SK-N-SH (cell line): ENCODE data around the gene TMEM63C. TPM values are rescaled to one million over a fixed set of nuclear protein-coding genes. Genes with fewer than 3 reads are reported as not detected.

Experiments used
- CTCF ChIA-PET: fragments of 300-600, 350-600 bp; formaldehyde crosslinking; extraction: SDS; loops from one replicate; lab custom pipeline; 2021; lab: Yijun Ruan, JAX
- POLR2A ChIA-PET: fragments of 350-600 bp; sonication (Branson Sonifier 250); formaldehyde crosslinking; extraction: SDS; loops from one replicate; lab custom pipeline; 2020; ENCODE audit warnings: antibody characterized with exemption, inconsistent platforms; lab: Yijun Ruan, JAX
- DNase-seq: peaks from one replicate; pipeline ENCODE4 v3.0.0; 2012
- H2AFZ ChIP-seq: fragments of 200-600 bp; sonication (generic); 2 replicates; pipeline ENCODE4 v1.8.1; 2016; ENCODE audit warnings: antibody characterized with exemption, mild to moderate bottlenecking, low read depth
- H3F3A ChIP-seq: fragments of 200-600 bp; sonication (generic); replicated peaks from 2 replicates; pipeline ENCODE3; 2016; ENCODE audit warnings: antibody characterized with exemption, mild to moderate bottlenecking; ENCODE audit not compliant: insufficient read depth
- H3K27ac ChIP-seq, 2 experiments: fragments of 200-500 bp in 1 of 2; fragments of 200-600 bp in 1 of 2; sonication (Bioruptor generic) in 1 of 2; sonication (generic), shearing (Covaris generic) in 1 of 2; 2 replicates each; pipeline versions ENCODE4 v1.5.1 to v1.6.1; 2014 to 2016; ENCODE audit warnings: low read depth in 2 of 2, inconsistent platforms in 1 of 2, low read length in 1 of 2, mild to moderate bottlenecking in 1 of 2, mixed read lengths in 1 of 2
- H3K27me3 ChIP-seq: fragments of 200-600 bp; sonication (generic), shearing (Covaris generic); 2 replicates; pipeline ENCODE4 v1.6.1; 2016; ENCODE audit warnings: mixed run types; ENCODE audit not compliant: insufficient read depth
- H3K36me3 ChIP-seq, 2 experiments: fragments of 200-500 bp in 1 of 2; fragments of 200-600 bp in 1 of 2; sonication (Bioruptor generic) in 1 of 2; sonication (generic) in 1 of 2; replicated peaks in 1 of 2; 2 replicates each; pipeline versions ENCODE3 to v1.5.1; 2014 to 2016; ENCODE audit warnings: low read length in 1 of 2, mild to moderate bottlenecking in 1 of 2; ENCODE audit not compliant: insufficient read depth in 2 of 2, control insufficient read depth in 1 of 2
- H3K4me1 ChIP-seq, 2 experiments: fragments of 200-500 bp in 1 of 2; fragments of 200-600 bp in 1 of 2; sonication (Bioruptor generic) in 1 of 2; sonication (generic), shearing (Covaris generic) in 1 of 2; 2 replicates each; pipeline versions ENCODE4 v1.5.1 to v1.6.1; 2014 to 2016; ENCODE audit warnings: low read depth in 1 of 2, low read length in 1 of 2, mixed run types in 1 of 2; ENCODE audit not compliant: insufficient read depth in 2 of 2, control insufficient read depth in 1 of 2
- H3K4me2 ChIP-seq: fragments of 200-600 bp; sonication (generic), shearing (Covaris generic); 2 replicates; pipeline ENCODE4 v1.6.1; 2017; ENCODE audit warnings: mixed run types
- H3K4me3 ChIP-seq, 2 experiments: fragments of 200-500 bp in 1 of 2; fragments of 200-600 bp in 1 of 2; sonication (Bioruptor generic) in 1 of 2; sonication (generic), shearing (Covaris generic) in 1 of 2; 2 replicates each; pipeline versions ENCODE4 v1.5.1 to v1.8.1; 2014 to 2016; ENCODE audit warnings: low read depth in 2 of 2, inconsistent platforms in 1 of 2, low read length in 1 of 2, mild to moderate bottlenecking in 1 of 2, mixed read lengths in 1 of 2, moderate library complexity in 1 of 2
- H3K79me2 ChIP-seq: fragments of 200-600 bp; sonication (generic); 2 replicates; pipeline ENCODE4 v1.8.1; 2017; ENCODE audit warnings: mild to moderate bottlenecking; ENCODE audit not compliant: insufficient read depth
- H3K9ac ChIP-seq: fragments of 200-600 bp; sonication (generic); 2 replicates; pipeline ENCODE4 v1.6.1; 2017; ENCODE audit warnings: mixed run types
- H3K9me2 ChIP-seq: fragments of 200-600 bp; sonication (generic); 2 replicates; pipeline ENCODE4 v1.6.1; 2017; ENCODE audit warnings: mixed run types
- H3K9me3 ChIP-seq: fragments of 200-600 bp; sonication (generic); 2 replicates; pipeline ENCODE4 v1.6.1; 2017; ENCODE audit warnings: mixed run types, mild to moderate bottlenecking, moderate library complexity
- H4K20me1 ChIP-seq: fragments of 200-600 bp; sonication (generic); 2 replicates; pipeline ENCODE4 v1.6.1; 2017; ENCODE audit warnings: mild to moderate bottlenecking, mixed run types; ENCODE audit not compliant: insufficient read depth
- ELF1 ChIP-seq: IDR thresholded peaks from 2 replicates; pipeline ENCODE4 v1.4.0; 2012
- EP300 ChIP-seq, 2 experiments: IDR thresholded peaks; 2 replicates each; pipeline versions ENCODE4 v1.4.0 to v1.6.1; 2012; ENCODE audit warnings: borderline replicate concordance in 1 of 2, low read depth in 1 of 2, low read length in 1 of 2
- EZH2phosphoT487 ChIP-seq: fragments of 200-600 bp; sonication (generic); IDR thresholded peaks from 2 replicates; pipeline ENCODE4 v1.6.1; 2017; ENCODE audit warnings: low read depth, mixed run types, mild to moderate bottlenecking, antibody characterized with exemption, moderate library complexity, borderline replicate concordance
- FOXJ3 ChIP-seq: sonication (generic); formaldehyde crosslinking; IDR thresholded peaks from 2 replicates; pipeline ENCODE4 v1.5.1; 2020; ENCODE audit warnings: mild to moderate bottlenecking, missing genetic modification reagents
- GABPA ChIP-seq: IDR thresholded peaks from 2 replicates; pipeline ENCODE4 v1.4.0; 2012; ENCODE audit warnings: low read depth, mild to moderate bottlenecking
- GATA2 ChIP-seq: sonication (generic); formaldehyde crosslinking; IDR thresholded peaks from 2 replicates; pipeline ENCODE4 v1.5.0; 2020; ENCODE audit warnings: mild to moderate bottlenecking, missing genetic modification reagents
- JUND ChIP-seq: IDR thresholded peaks from 2 replicates; pipeline ENCODE4 v1.4.0; 2012
- MEF2A ChIP-seq: IDR thresholded peaks from 2 replicates; pipeline ENCODE4 v1.4.0; 2012; ENCODE audit warnings: low read depth, borderline replicate concordance
- MXI1 ChIP-seq: IDR thresholded peaks from 2 replicates; pipeline ENCODE4 v1.6.1; 2012; ENCODE audit warnings: mild to moderate bottlenecking, low read depth, low read length, improper control_type of control experiment
- POLR2AphosphoS5 ChIP-seq: IDR thresholded peaks from 2 replicates; pipeline ENCODE4 v1.6.1; 2012; ENCODE audit warnings: low read depth, low read length
- RAD21 ChIP-seq: IDR thresholded peaks from 2 replicates; pipeline ENCODE4 v1.6.1; 2012; ENCODE audit warnings: mild to moderate bottlenecking, low read length
- REST ChIP-seq: IDR thresholded peaks from 2 replicates; pipeline ENCODE4 v1.6.1; 2012; ENCODE audit warnings: mild to moderate bottlenecking, low read depth, low read length, moderate library complexity
- RFX5 ChIP-seq: IDR thresholded peaks from 2 replicates; pipeline ENCODE4 v1.6.1; 2012; ENCODE audit warnings: mild to moderate bottlenecking, improper control_type of control experiment, low read length
- SIN3A ChIP-seq: IDR thresholded peaks from 2 replicates; pipeline ENCODE4 v1.6.1; 2012; ENCODE audit warnings: low read depth, mild to moderate bottlenecking, low read length, moderate library complexity, borderline replicate concordance
- SMC3 ChIP-seq: IDR thresholded peaks from 2 replicates; pipeline ENCODE4 v1.6.1; 2012; ENCODE audit warnings: low read depth, low read length, improper control_type of control experiment
- TAF1 ChIP-seq: IDR thresholded peaks from 2 replicates; pipeline ENCODE4 v1.6.1; 2012; ENCODE audit warnings: low read depth, mild to moderate bottlenecking, low read length, moderate library complexity, borderline replicate concordance
- ZBTB33 ChIP-seq: IDR thresholded peaks from 2 replicates; pipeline ENCODE4 v1.4.0; 2012; ENCODE audit warnings: low read depth, borderline replicate concordance
- WGBS: methylation state at CpG from one replicate; pipeline ENCODE4 v1.1.6; 2017; ENCODE audit warnings: low lambda C conversion rate; 5-methylcytosine and 5-hydroxymethylcytosine counted together
- polyA plus RNA-seq, 3 experiments: library from polyadenylated mRNA; depleted of rRNA; stranded (reverse); fragments of >200 nt; gene quantifications; 2 replicates each; pipeline ENCODE4 v1.2.3, GENCODE V29; 2012
- TF ChIP-seq, protein P1 (sequence below): fragments of 200-600 bp; sonication (generic); IDR thresholded peaks from 2 replicates; pipeline ENCODE4 v1.6.1; 2017; ENCODE audit warnings: antibody characterized with exemption, mild to moderate bottlenecking, moderate library complexity
- TF ChIP-seq, protein P2 (sequence below): IDR thresholded peaks from 2 replicates; pipeline ENCODE4 v1.4.0; 2012; ENCODE audit warnings: low read depth
- TF ChIP-seq, protein P3 (sequence below): IDR thresholded peaks from 2 replicates; pipeline ENCODE4; 2012

Gene TMEM63C
- polyA plus RNA-seq, 1 of the 3 experiments (the other 2 are of a cell fraction): 0.25 TPM

DNA sequence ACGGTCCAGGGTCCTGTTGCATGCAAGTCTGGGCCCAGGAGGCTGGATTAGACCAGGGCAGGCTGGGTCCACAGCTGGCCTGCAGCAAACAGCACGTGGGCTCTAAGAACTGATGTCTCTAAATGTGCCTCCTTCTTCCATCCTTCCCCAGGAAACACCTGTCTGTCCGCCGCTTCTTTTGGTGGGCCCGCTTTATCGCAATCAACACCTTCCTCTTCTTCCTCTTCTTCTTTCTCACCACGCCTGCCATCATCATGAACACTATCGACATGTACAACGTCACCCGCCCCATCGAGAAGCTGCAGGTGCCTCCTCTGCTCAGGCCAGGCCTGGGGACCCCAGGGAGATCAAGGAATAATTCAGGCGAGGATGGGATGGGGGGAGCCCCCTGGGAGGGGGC lies 61.2 kb downstream of the TMEM63C start:
- Histone ChIP-seq H3K27ac (no peak overlapping the region), H2AFZ (no peak overlapping the region), H3K9ac (no peak overlapping the region), H3K4me3 (no peak overlapping the region), H3K4me2 (no peak overlapping the region), H3K9me3 (no peaks in the 10 kb centered on the region), H3K79me2 (no peaks in the 10 kb centered on the region), H3K4me1 (no peaks in the 10 kb centered on the region), H4K20me1 (no peaks in the 10 kb centered on the region), H3K27me3 (no peaks in the 10 kb centered on the region; the same call in 1 of the 2 replicates), H3K9me2 (no peaks in the 10 kb centered on the region), H3K36me3 (no peaks in the 10 kb centered on the region), H3F3A (no peaks in the 10 kb centered on the region)
- no peak for DNase-seq
- ChIA-PET POLR2A (no interaction called here), CTCF (interaction anchor here (1.1 kb wide), 1 partner anchor 30 kb away, joined by 3 read pairs; no protein-coding TSS in a partner anchor)
- TF ChIP-seq EZH2phosphoT487: no peak
- no peak for TF ChIP-seq RFX5
- TF ChIP-seq FOXJ3 (CRISPR knock-in tag): no peak
- no peak for TF ChIP-seq TAF1
- TF ChIP-seq EP300 (IDR thresholded peaks at IDR 0.05; ENCODE audit: borderline replicate concordance in 1 of 2, low read depth in 1 of 2, low read length in 1 of 2): no peak
- TF ChIP-seq, protein P1, sequence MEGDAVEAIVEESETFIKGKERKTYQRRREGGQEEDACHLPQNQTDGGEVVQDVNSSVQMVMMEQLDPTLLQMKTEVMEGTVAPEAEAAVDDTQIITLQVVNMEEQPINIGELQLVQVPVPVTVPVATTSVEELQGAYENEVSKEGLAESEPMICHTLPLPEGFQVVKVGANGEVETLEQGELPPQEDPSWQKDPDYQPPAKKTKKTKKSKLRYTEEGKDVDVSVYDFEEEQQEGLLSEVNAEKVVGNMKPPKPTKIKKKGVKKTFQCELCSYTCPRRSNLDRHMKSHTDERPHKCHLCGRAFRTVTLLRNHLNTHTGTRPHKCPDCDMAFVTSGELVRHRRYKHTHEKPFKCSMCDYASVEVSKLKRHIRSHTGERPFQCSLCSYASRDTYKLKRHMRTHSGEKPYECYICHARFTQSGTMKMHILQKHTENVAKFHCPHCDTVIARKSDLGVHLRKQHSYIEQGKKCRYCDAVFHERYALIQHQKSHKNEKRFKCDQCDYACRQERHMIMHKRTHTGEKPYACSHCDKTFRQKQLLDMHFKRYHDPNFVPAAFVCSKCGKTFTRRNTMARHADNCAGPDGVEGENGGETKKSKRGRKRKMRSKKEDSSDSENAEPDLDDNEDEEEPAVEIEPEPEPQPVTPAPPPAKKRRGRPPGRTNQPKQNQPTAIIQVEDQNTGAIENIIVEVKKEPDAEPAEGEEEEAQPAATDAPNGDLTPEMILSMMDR: no peak
- no peak for TF ChIP-seq GABPA
- 49% methylated on average over 12 of the region's 12 CpGs for WGBS

- Histone ChIP-seq H3K27ac (no peak overlapping the region), H2AFZ (no peak overlapping the region), H3K4me3 (no peak overlapping the region)
- no peak for DNase-seq
- TF ChIP-seq RFX5 (no peak), GATA2 (CRISPR knock-in tag) (no peak), REST (no peak), MEF2A (no peak), ELF1 (no peak), POLR2AphosphoS5 (no peak), SMC3 (no peak), RAD21 (no peak), SIN3A (no peak), MXI1 (no peak), GABPA (no peak), JUND (no peak), EP300 (IDR thresholded peaks at IDR 0.05; ENCODE audit: borderline replicate concordance in 1 of 2, low read depth in 1 of 2, low read length in 1 of 2) (no peak), ZBTB33 (no peak)
- TF ChIP-seq, protein P2, sequence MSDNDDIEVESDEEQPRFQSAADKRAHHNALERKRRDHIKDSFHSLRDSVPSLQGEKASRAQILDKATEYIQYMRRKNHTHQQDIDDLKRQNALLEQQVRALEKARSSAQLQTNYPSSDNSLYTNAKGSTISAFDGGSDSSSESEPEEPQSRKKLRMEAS: no peak
- TF ChIP-seq, protein P3, sequence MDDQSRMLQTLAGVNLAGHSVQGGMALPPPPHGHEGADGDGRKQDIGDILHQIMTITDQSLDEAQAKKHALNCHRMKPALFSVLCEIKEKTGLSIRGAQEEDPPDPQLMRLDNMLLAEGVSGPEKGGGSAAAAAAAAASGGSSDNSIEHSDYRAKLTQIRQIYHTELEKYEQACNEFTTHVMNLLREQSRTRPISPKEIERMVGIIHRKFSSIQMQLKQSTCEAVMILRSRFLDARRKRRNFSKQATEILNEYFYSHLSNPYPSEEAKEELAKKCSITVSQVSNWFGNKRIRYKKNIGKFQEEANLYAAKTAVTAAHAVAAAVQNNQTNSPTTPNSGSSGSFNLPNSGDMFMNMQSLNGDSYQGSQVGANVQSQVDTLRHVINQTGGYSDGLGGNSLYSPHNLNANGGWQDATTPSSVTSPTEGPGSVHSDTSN: no peak
- TF ChIP-seq, all 33 proteins: peak for 0
- Histone ChIP-seq H3K79me2 (no peaks in the 10 kb centered on the region), H3K9me2 (no peaks in the 10 kb centered on the region), H3K36me3 (no peaks in the 10 kb centered on the region), H3K4me2 (no peak overlapping the region), H3K27me3 (no peaks in the 10 kb centered on the region; the same call in 1 of the 2 replicates), H4K20me1 (no peaks in the 10 kb centered on the region), H3F3A (no peaks in the 10 kb centered on the region), H3K9ac (no peak overlapping the region), H3K9me3 (no peaks in the 10 kb centered on the region), H3K4me1 (no peaks in the 10 kb centered on the region)
- POLR2A ChIA-PET: no interaction called here
- WGBS: 34% methylated on average over 3 of the region's 4 CpGs
- CTCF ChIA-PET: interaction anchor here (1.1 kb wide), 1 partner anchor 32 kb away, joined by 3 read pairs; no protein-coding TSS in a partner anchor
Measured at GRCh38 chr14:77243853-77244252, 62.3 kb downstream of the TMEM63C start.
